OCI-LY1 (cell line): Measurements from ENCODE around the gene NSDHL.

Experiments
- H2AFZ ChIP-seq: fragments of 200-600 bp; sonication (generic), shearing (Covaris generic); 2 replicates; pipeline ENCODE4 v1.6.0; 2014; ENCODE audit warnings: antibody characterized with exemption, mild to moderate bottlenecking, low read length
- H3F3A ChIP-seq: fragments of 200-600 bp; sonication (generic), shearing (Covaris generic); 2 replicates; pipeline ENCODE4 v1.6.0; 2014; ENCODE audit warnings: mild to moderate bottlenecking, antibody characterized with exemption, low read length, moderate library complexity; ENCODE audit not compliant: insufficient read depth
- H3K27ac ChIP-seq: fragments of 200-600 bp; sonication (generic); 2 replicates; pipeline ENCODE4 v1.5.1; 2014; ENCODE audit warnings: low read length, mixed run types, mild to moderate bottlenecking, low read depth; ENCODE audit not compliant: poor library complexity, severe bottlenecking
- H3K27me3 ChIP-seq: fragments of 200-600 bp; sonication (generic); 2 replicates; pipeline ENCODE4 v1.6.0; 2014; ENCODE audit warnings: antibody characterized with exemption, mild to moderate bottlenecking, low read length, moderate library complexity; ENCODE audit not compliant: insufficient read depth
- H3K36me3 ChIP-seq: fragments of 200-600 bp; sonication (generic); 2 replicates; pipeline ENCODE4 v1.6.1; 2014; ENCODE audit warnings: mild to moderate bottlenecking, antibody characterized with exemption, low read length, moderate library complexity, mixed read lengths; ENCODE audit not compliant: insufficient read depth
- H3K4me1 ChIP-seq: fragments of 200-600 bp; sonication (generic); 2 replicates; pipeline ENCODE4 v1.5.1; 2014; ENCODE audit warnings: mild to moderate bottlenecking, low read length, moderate library complexity; ENCODE audit not compliant: insufficient read depth, severe bottlenecking
- H3K4me2 ChIP-seq: fragments of 200-600 bp; sonication (generic), shearing (Covaris generic); 2 replicates; pipeline ENCODE4 v1.6.1; 2014; ENCODE audit warnings: low read length
- H3K4me3 ChIP-seq: fragments of 200-600 bp; sonication (generic); 2 replicates; pipeline ENCODE4 v1.5.1; 2014; ENCODE audit warnings: low read length, low read depth, mild to moderate bottlenecking, mixed read lengths; ENCODE audit not compliant: poor library complexity, severe bottlenecking
- H3K79me2 ChIP-seq: fragments of 200-600 bp; shearing (Covaris generic); 2 replicates; pipeline ENCODE4 v1.6.1; 2016; ENCODE audit warnings: mixed run types, low read length, mixed read lengths; ENCODE audit not compliant: insufficient read depth
- H3K9ac ChIP-seq: fragments of 200-600 bp; sonication (generic), shearing (Covaris generic); 2 replicates; pipeline ENCODE4 v1.6.1; 2014; ENCODE audit warnings: mild to moderate bottlenecking, low read length, mixed read lengths
- H3K9me2 ChIP-seq: fragments of 200-600 bp; sonication (generic), shearing (Covaris generic); 2 replicates; pipeline ENCODE4 v1.6.1; 2014; ENCODE audit warnings: low read depth, mild to moderate bottlenecking, low read length, mixed read lengths
- H3K9me3 ChIP-seq: fragments of 200-600 bp; shearing (Covaris generic); 2 replicates; pipeline ENCODE4 v1.6.1; 2014; ENCODE audit warnings: low read length, mixed read lengths
- H4K20me1 ChIP-seq: fragments of 200-600 bp; sonication (generic), shearing (Covaris generic); 2 replicates; pipeline ENCODE4 v1.6.0; 2016; ENCODE audit warnings: mild to moderate bottlenecking, low read length; ENCODE audit not compliant: insufficient read depth
- CTCF ChIP-seq: fragments of 200-600 bp; sonication (generic), shearing (Covaris generic); IDR thresholded peaks from 2 replicates; pipeline ENCODE4 v1.5.1; 2017; ENCODE audit warnings: mild to moderate bottlenecking, antibody characterized with exemption, low read length, moderate library complexity, mixed read lengths
- EZH2 ChIP-seq: fragments of 200-600 bp; sonication (generic), shearing (Covaris generic); IDR thresholded peaks from 2 replicates; pipeline ENCODE4 v1.8.0; 2017; ENCODE audit warnings: borderline replicate concordance, mixed run types, mild to moderate bottlenecking, antibody characterized with exemption, low read length, moderate library complexity, mixed read lengths

The NSDHL gene

DNA sequence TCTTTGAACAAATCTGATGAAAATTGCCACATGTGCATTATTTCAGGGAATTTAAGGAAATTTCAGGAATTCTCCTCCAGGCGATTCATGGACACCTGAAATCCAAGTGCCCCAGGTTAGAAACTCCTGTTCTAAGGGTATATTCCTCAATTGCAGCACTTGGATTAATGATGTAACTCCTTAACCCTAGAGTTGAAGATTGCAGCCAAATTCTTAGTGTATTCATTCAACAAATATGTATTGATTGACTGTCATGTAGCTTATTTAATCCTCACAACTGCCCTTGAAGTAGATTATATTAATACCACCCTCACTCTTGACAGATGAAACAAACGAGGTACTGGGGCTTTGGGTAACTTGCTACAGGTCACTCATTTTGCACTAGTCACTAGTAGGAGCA lies 11.6 kb upstream of the NSDHL start:
- Histone ChIP-seq H3K4me2 (no peak overlapping the region), H3K79me2 (no peaks in the 10 kb centered on the region), H3K4me3 (no peak overlapping the region), H3K9me3 (no peaks in the 10 kb centered on the region), H2AFZ (no peak overlapping the region), H3F3A (no peaks in the 10 kb centered on the region), H3K9ac (no peak overlapping the region), H3K27me3 (no peaks in the 10 kb centered on the region), H3K9me2 (no peaks in the 10 kb centered on the region), H3K36me3 (no peaks in the 10 kb centered on the region), H3K4me1 (no peaks in the 10 kb centered on the region), H3K27ac (no peak overlapping the region), H4K20me1 (no peaks in the 10 kb centered on the region)
- TF ChIP-seq EZH2: no peak
- no peak for TF ChIP-seq CTCF

- Histone ChIP-seq H3K9me2 (no peaks in the 10 kb centered on the region), H3K27me3 (no peaks in the 10 kb centered on the region), H3K9me3 (no peaks in the 10 kb centered on the region), H3K9ac (no peak overlapping the region), H3K4me1 (no peaks in the 10 kb centered on the region), H3K4me3 (no peak overlapping the region), H4K20me1 (no peaks in the 10 kb centered on the region), H3K36me3 (no peaks in the 10 kb centered on the region), H3K27ac (no peak overlapping the region), H3F3A (no peaks in the 10 kb centered on the region), H2AFZ (no peak overlapping the region), H3K79me2 (no peaks in the 10 kb centered on the region), H3K4me2 (no peak overlapping the region)
- TF ChIP-seq CTCF (no peak), EZH2 (no peak)
Observed at GRCh38 chrX:152819732-152820131, 11.1 kb upstream of the NSDHL start.

- Histone ChIP-seq H3K4me1 (no peaks in the 10 kb centered on the region), H3K27ac (no peak overlapping the region)
- TF ChIP-seq CTCF (peak; percentile 66; the same call in 1 of the 2 replicates), EZH2 (no peak)
Observed at GRCh38 chrX:152821145-152821765, 9.6 kb upstream of the NSDHL start.

More at GRCh38 chrX:152821145-152821765, 9.6 kb upstream of the NSDHL start:
- no peaks in the 10 kb centered on the region for H3F3A ChIP-seq
- no peaks in the 10 kb centered on the region for H3K36me3 ChIP-seq
- no peak overlapping the region for H3K4me3 ChIP-seq
- no peaks in the 10 kb centered on the region for H3K9me2 ChIP-seq
- no peak overlapping the region for H2AFZ ChIP-seq
- no peaks in the 10 kb centered on the region for H4K20me1 ChIP-seq
- H3K79me2 ChIP-seq: no peaks in the 10 kb centered on the region
- H3K9me3 ChIP-seq: no peaks in the 10 kb centered on the region
- no peaks in the 10 kb centered on the region for H3K27me3 ChIP-seq
- H3K9ac ChIP-seq: no peak overlapping the region
- H3K4me2 ChIP-seq: no peak overlapping the region
